Liver (tissue), 9 donors: Measurements from ENCODE around the gene FAM53B. TPM values are rescaled to one million over a fixed set of nuclear protein-coding genes. Genes with fewer than 3 reads are reported as not detected.
A peak's percentile ranks its signal among the peaks of the same experiment; 100 is the strongest.

ENCODE experiments used
- DNase-seq: peaks from one replicate; pipeline ENCODE4 v3.0.0-alpha.2; 2017; ENCODE audit warnings: low spot score
- H3K27ac ChIP-seq, 2 donors: one replicate each; pipeline ENCODE4 v1.7.0; 2013; ENCODE audit warnings: inconsistent platforms in 2 of 2, low read length in 2 of 2, control low read depth in 1 of 2, low read depth in 1 of 2, mild to moderate bottlenecking in 1 of 2
- H3K27me3 ChIP-seq, 4 donors: one replicate each; pipeline versions ENCODE4 v1.6.1 to v1.7.0; 2013; ENCODE audit warnings: low read length in 3 of 4, inconsistent platforms in 1 of 4, mild to moderate bottlenecking in 1 of 4, moderate library complexity in 1 of 4; ENCODE audit not compliant: control insufficient read depth in 4 of 4, insufficient read depth in 4 of 4
- H3K36me3 ChIP-seq, 4 donors: one replicate each; pipeline versions ENCODE4 v1.6.1 to v1.7.0; 2013; ENCODE audit warnings: low read length in 3 of 4, mild to moderate bottlenecking in 3 of 4, low read depth in 1 of 4, moderate library complexity in 1 of 4; ENCODE audit not compliant: control insufficient read depth in 4 of 4, insufficient read depth in 3 of 4
- H3K4me1 ChIP-seq, 4 donors: one replicate each; pipeline versions ENCODE4 v1.6.1 to v1.7.0; 2013; ENCODE audit warnings: low read length in 3 of 4, mild to moderate bottlenecking in 3 of 4, moderate library complexity in 1 of 4; ENCODE audit not compliant: control insufficient read depth in 4 of 4, insufficient read depth in 4 of 4
- H3K4me3 ChIP-seq, 3 donors: one replicate each; pipeline versions ENCODE4 v1.6.1 to v1.7.0; 2013; ENCODE audit warnings: low read length in 3 of 3, control low read depth in 1 of 3, low read depth in 1 of 3, mild to moderate bottlenecking in 1 of 3
- H3K9ac ChIP-seq, 2 donors: one replicate each; pipeline ENCODE4 v1.7.0; 2013; ENCODE audit warnings: low read length in 2 of 2, mild to moderate bottlenecking in 2 of 2, moderate library complexity in 2 of 2, control low read depth in 1 of 2, low read depth in 1 of 2
- H3K9me3 ChIP-seq, 4 donors: one replicate each; pipeline versions ENCODE4 v1.6.1 to v1.7.0; 2013; ENCODE audit warnings: low read length in 3 of 4; ENCODE audit not compliant: control insufficient read depth in 4 of 4
- ATF3 ChIP-seq: IDR thresholded peaks from 2 replicates; pipeline ENCODE4 v1.6.1; 2016; ENCODE audit warnings: antibody characterized with exemption
- EGR1 ChIP-seq, 2 donors: IDR thresholded peaks; 2 replicates each; pipeline ENCODE4 v1.6.1; 2016 to 2018; ENCODE audit warnings: antibody characterized with exemption in 2 of 2, low read depth in 2 of 2
- GABPA ChIP-seq, 2 donors: IDR thresholded peaks in 1 of 2; conservative IDR thresholded peaks in 1 of 2; 2 replicates each; pipeline ENCODE4 v1.6.1; 2016; ENCODE audit warnings: antibody characterized with exemption in 2 of 2, mild to moderate bottlenecking in 1 of 2, moderate library complexity in 1 of 2
- HNF4A ChIP-seq, 2 donors: conservative IDR thresholded peaks; 2 replicates each; pipeline ENCODE4 v1.6.1; 2016; ENCODE audit warnings: antibody characterized with exemption in 2 of 2, mild to moderate bottlenecking in 2 of 2
- HNF4G ChIP-seq: IDR thresholded peaks from 2 replicates; pipeline ENCODE4 v1.6.1; 2016; ENCODE audit warnings: antibody characterized with exemption
- JUND ChIP-seq, 2 donors: IDR thresholded peaks; 2 replicates each; pipeline ENCODE4 v1.6.1; 2016; ENCODE audit warnings: antibody characterized with exemption in 2 of 2
- NR2F2 ChIP-seq: IDR thresholded peaks from 2 replicates; pipeline ENCODE4 v1.6.1; 2016; ENCODE audit warnings: antibody characterized with exemption
- RAD21 ChIP-seq, 2 donors: IDR thresholded peaks; 2 replicates each; pipeline ENCODE4 v1.6.1; 2016; ENCODE audit warnings: antibody characterized with exemption in 2 of 2, mild to moderate bottlenecking in 2 of 2
- REST ChIP-seq: IDR thresholded peaks from 2 replicates; pipeline ENCODE4 v1.6.1; 2016; ENCODE audit warnings: antibody characterized with exemption, mild to moderate bottlenecking
- RXRA ChIP-seq, 2 donors: IDR thresholded peaks; 2 replicates each; pipeline ENCODE4 v1.6.1; 2017 to 2018; ENCODE audit warnings: antibody characterized with exemption in 2 of 2, mild to moderate bottlenecking in 1 of 2
- SP1 ChIP-seq: IDR thresholded peaks from 2 replicates; pipeline ENCODE4 v1.6.1; 2018; ENCODE audit warnings: antibody characterized with exemption, mild to moderate bottlenecking
- TAF1 ChIP-seq: conservative IDR thresholded peaks from 2 replicates; pipeline ENCODE4 v1.6.1; 2016; ENCODE audit warnings: antibody characterized with exemption, mild to moderate bottlenecking
- YY1 ChIP-seq: IDR thresholded peaks from 2 replicates; pipeline ENCODE4 v1.6.1; 2016; ENCODE audit warnings: antibody characterized with exemption, mild to moderate bottlenecking
- ZBTB33 ChIP-seq: IDR thresholded peaks from 2 replicates; pipeline ENCODE4 v1.6.1; 2016; ENCODE audit warnings: antibody characterized with exemption
- WGBS: extraction: QIAGEN DNeasy Blood & Tissue Kit; methylation state at CpG from one replicate; pipeline ENCODE4 v1.1.7; 2013; 5-methylcytosine and 5-hydroxymethylcytosine counted together
- polyA plus RNA-seq, 2 donors: library from polyadenylated mRNA; stranded (reverse) in 1 of 2; unstranded in 1 of 2; fragments of 200-250 nt in 1 of 2; fragments of >200 nt in 1 of 2; fragmentation: Nextera tagmentation in 1 of 2; extraction: Ambion mirVana in 1 of 2; gene quantifications; one replicate each; pipeline versions ENCODE4 v1.2.1 to v1.2.3, GENCODE V29; 2013 to 2015
- total RNA-seq, 2 donors: library from RNA; depleted of rRNA; stranded (reverse); fragments of >200 nt; gene quantifications; one replicate each; pipeline ENCODE4 v1.2.3, GENCODE V29; 2014
- donor health status: healthy.
- donor health status: healthy.
- donor health status: healthy.
- donor health status: healthy.
- donor health status: healthy.

FAM53B gene
- total and polyA plus RNA-seq, 4 donors = 1.1 to 24.0 (median 6.3) TPM

- TF ChIP-seq TAF1 (no peak), RXRA (IDR thresholded peaks at IDR 0.05) (no peak), NR2F2 (no peak), YY1 (no peak)
Observed at GRCh38 chr10:124688386-124688785, 55.8 kb downstream of the FAM53B start (continued).

GRCh38 chr10:124686707-124687376 is 57.3 kb downstream of the FAM53B start:
- H3K27ac ChIP-seq = peak overlapping the region; percentile 32 to 59
- H3K4me1 ChIP-seq = peaks cover 0 to 3% (median 1%) of the 10 kb centered on the region in 4 donors
- H3K36me3 ChIP-seq = peaks cover 0 to 3% (median 1%) of the 10 kb centered on the region in 4 donors
- H3K4me3 ChIP-seq = no peak overlapping the region
- no peaks in the 10 kb centered on the region for H3K9me3 ChIP-seq
- H3K27me3 ChIP-seq = no peaks in the 10 kb centered on the region
- no peak overlapping the region for H3K9ac ChIP-seq
- peak in 1 of 2 donors; percentile 9 for TF ChIP-seq RAD21 (IDR thresholded peaks at IDR 0.05)
- TF ChIP-seq EGR1 (IDR thresholded peaks at IDR 0.05; ENCODE audit: low read depth in 2 of 2) = no peak
- TF ChIP-seq NR2F2 = peak; percentile 34
- 79% methylated on average over 12 of the region's 12 CpGs for WGBS
- no peak for DNase-seq

GRCh38 chr10:124685261-124685660 is 58.9 kb downstream of the FAM53B start:
- H3K36me3 ChIP-seq = peaks cover 0 to 7% (median 1%) of the 10 kb centered on the region in 4 donors
- H3K4me1 ChIP-seq = peaks cover 3 to 11% (median 6%) of the 10 kb centered on the region in 4 donors

More at GRCh38 chr10:124685261-124685660, 58.9 kb downstream of the FAM53B start:
- no peaks in the 10 kb centered on the region for H3K9me3 ChIP-seq
- peak overlapping the region; percentile 0 to 6 for H3K27ac ChIP-seq
- H3K27me3 ChIP-seq = no peaks in the 10 kb centered on the region
- no peak overlapping the region for H3K9ac ChIP-seq
- no peak for TF ChIP-seq JUND (IDR thresholded peaks at IDR 0.05)
- TF ChIP-seq EGR1 (IDR thresholded peaks at IDR 0.05; ENCODE audit: low read depth in 2 of 2) = no peak
- no peak for TF ChIP-seq TAF1
- no peak for TF ChIP-seq REST
- TF ChIP-seq SP1 = no peak
- TF ChIP-seq GABPA (IDR thresholded peaks at IDR 0.05 in 1 of 2, conservative IDR thresholded peaks at IDR 0.05 in 1 of 2) = no peak
- TF ChIP-seq HNF4A (conservative IDR thresholded peaks at IDR 0.05) = no peak
- TF ChIP-seq HNF4G = no peak
- no peak for TF ChIP-seq RXRA (IDR thresholded peaks at IDR 0.05)
- no peak for TF ChIP-seq ATF3
- no peak for TF ChIP-seq YY1
- no peak for TF ChIP-seq ZBTB33
- no peak for TF ChIP-seq RAD21 (IDR thresholded peaks at IDR 0.05)
- WGBS = 87% methylated on average over 12 of the region's 12 CpGs
- no peak for DNase-seq
- H3K4me3 ChIP-seq = no peak overlapping the region
